GM12801 (cell line): ENCODE data around the gene HLA-B.

Experiments
- TF ChIP-seq, protein P1 (sequence below): IDR thresholded peaks from one replicate; pipeline ENCODE4 v1.5.1; 2011; ENCODE audit warnings: control low read depth; ENCODE audit not compliant: insufficient read length; ENCODE audit errors: extremely low read depth

HLA-B gene

DNA sequence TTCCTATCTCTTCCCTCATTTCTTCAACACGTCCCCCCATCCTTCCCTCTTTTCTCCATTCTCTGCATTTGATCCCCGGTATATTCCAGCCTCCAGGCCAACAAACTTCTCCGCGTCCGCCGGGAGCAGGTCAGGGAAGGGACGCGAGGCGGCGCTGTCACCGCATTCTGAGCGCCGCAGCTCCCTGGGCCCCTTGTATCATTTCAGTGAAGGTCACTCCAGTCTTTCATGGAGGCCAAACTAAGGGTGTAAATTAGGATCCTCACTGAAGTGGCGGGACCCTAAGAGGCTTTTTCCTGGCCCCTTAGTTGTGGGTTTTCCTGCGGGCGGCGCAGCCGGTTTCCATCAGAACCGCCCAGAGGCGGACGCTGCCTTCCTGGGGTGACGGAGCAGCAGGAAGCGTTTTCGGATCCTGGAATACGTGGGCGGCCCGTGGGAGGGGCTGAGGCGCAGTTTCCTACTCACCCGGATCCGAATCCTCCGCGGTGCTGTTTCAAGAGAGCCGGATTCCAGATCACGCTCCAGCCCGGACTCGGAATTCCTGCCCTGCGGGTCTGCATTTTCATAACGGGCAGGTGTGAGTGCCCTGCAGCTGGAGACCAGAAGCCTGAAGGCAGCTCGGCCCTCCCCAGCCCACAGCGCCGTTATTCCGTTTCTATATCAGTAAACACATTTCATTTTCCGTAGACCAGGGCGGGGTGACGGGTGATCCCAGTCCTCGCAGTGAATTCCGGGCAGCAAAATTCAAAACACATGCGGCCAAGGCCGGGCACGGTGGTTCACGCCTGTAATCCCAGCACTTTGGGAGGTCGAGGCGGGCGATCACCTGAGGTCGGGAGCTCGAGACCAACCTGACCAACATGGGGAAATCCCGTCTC is 42.8 kb upstream of the HLA-B start:
- TF ChIP-seq, protein P1, sequence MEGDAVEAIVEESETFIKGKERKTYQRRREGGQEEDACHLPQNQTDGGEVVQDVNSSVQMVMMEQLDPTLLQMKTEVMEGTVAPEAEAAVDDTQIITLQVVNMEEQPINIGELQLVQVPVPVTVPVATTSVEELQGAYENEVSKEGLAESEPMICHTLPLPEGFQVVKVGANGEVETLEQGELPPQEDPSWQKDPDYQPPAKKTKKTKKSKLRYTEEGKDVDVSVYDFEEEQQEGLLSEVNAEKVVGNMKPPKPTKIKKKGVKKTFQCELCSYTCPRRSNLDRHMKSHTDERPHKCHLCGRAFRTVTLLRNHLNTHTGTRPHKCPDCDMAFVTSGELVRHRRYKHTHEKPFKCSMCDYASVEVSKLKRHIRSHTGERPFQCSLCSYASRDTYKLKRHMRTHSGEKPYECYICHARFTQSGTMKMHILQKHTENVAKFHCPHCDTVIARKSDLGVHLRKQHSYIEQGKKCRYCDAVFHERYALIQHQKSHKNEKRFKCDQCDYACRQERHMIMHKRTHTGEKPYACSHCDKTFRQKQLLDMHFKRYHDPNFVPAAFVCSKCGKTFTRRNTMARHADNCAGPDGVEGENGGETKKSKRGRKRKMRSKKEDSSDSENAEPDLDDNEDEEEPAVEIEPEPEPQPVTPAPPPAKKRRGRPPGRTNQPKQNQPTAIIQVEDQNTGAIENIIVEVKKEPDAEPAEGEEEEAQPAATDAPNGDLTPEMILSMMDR, result no peak

DNA sequence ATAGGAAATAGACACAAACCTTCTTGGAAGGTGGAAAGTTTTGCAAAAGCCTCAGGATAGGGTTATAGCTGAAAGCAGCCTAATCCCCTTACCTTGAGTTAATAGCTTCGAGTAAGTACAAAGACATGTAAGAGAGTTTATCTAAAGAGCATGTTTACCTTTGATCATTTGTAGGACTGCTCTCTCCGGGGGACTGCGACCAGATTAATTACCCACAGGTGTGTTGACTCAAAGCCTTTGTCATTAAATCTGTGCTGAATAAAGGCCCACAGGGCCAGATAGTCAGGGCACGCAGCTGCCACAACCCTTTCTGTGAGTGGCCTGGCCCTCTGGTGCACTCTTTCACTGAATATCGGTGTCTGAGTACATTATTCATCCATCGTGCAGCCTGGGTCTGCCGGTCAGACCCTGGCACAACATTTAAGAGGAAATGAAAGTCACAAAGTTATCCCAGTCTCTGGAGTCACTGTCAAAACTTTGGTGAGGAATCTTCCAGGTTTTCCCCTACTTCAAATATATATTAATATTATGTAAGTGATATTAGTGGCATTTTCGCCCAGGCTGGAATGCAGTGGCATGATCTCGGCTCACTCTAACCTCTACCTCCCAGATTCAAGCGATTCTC is 41.0 kb upstream of the HLA-B start:
- TF ChIP-seq, protein P1, result no peak

DNA sequence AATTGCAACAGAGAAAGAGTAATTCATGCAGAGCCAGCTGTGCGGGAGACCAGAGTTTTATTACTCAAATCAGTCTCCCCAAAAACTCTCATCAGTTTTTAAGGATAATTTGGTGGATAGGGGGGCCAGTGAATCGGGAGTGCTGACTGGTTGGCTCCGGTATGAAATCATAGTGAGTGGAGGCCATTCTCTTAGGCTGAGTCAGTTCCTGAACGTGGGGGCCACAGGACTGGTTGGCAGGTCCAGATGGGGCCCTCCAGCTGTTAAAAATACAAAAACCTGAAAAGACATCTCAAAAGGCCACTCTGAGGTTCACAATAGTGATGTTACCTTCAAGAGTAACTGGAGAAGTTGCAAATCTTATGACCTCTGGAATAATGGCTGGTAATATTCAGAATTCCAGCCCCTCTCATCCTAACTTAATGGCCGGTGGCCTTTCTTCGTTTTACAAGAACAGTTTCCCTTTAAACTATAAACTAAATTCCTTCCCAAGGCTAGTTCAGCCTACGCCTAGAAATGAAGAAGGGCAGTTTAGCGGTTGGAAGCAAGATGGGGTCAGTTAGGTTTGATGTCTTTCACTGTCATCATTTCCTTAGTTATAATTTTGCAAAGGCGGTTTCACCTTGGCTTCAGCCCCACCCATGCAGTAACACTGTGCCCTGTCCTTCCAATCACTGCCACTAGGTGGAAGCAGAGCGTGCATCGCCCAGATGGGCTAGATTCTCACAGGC is 39.6 kb upstream of the HLA-B start:
- TF ChIP-seq, protein P1, result no peak

DNA sequence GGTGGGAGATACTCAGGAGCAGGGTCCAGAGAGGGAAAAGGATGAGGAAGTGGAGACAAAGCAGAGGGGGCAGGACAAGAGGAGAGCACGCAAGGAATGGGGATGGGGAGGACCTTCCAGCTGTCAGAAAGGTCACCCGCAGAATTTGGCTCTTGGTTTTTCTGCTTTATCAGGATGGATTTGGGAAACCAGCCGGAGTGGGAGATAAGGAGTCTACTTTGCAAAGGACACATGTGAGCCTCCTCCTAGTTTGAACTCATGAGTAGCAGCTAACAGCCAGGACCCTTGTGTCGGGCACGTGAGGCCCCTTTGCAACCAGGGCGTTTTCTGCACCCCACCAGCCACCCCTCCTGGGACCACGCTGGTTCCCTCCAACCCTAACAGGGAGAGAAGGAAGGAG is 38.9 kb upstream of the HLA-B start:
- TF ChIP-seq, protein P1, result no peak

DNA sequence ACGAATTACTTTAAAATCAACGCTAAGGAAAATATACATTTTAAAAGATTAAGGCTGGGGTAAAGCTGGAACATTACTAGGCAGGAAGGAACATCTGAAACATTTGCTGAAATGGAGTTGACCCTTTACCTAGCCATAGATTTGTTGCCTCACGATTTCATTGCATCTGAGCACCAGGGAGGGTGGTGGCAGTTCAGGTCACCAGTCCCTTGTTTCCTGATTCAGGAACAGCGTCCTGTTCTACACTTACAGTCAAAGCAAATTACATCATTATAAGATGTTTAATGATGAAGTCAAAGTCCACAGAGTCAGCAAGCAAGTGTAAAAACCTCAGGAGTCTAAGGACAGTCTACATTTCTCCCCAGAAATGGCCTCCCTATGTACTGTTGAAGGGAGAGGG is 37.4 kb upstream of the HLA-B start:
- TF ChIP-seq, protein P1, result no peak

DNA sequence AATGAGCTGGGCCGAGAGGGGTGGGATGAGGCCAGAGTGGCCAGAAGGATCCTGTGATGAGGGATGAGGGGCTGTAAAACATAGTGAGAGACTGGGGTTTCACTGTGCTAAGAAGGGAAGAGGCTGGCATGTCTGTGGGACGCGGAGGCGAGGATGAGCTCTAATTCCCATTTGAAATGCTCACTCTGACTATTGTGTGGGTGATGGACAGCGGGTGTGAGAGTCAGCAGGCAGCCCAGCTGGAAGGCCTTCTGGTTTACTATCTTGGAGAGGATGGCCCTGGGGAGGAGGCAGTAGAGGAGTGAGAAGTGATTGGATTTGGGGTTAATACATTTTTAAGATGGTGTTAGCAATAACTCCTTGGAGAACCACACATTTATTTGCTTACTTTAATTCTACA is 37.0 kb upstream of the HLA-B start:
- TF ChIP-seq, protein P1, result no peak

DNA sequence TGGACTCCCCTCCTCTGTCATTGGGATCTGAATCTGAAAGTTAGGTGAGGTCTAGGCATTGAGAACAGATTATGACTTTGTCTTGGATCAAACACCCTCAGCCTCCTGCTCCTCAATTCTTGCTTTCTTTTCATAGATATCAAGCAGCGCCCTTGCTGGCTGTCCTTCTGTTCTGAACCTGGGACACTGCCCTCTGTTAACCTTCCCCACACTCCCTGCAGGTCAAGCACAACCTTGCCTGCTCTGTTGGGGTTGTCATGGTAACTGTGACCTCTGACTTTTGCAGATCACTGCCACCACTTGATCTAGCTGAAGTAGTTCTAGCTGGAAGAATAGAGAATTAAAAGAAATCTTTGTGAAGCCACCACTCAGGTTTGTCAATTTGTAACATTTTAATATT is 30.0 kb upstream of the HLA-B start:
- TF ChIP-seq, protein P1, result no peak
